ENCODE results near the gene NTRK2.

NTRK2 gene

GRCh38 chr9:84817038-84817437 lies 147.5 kb downstream of the NTRK2 start:
- DNase-seq (ENCODE audit: low read depth, low spot score), result no peak

DNA sequence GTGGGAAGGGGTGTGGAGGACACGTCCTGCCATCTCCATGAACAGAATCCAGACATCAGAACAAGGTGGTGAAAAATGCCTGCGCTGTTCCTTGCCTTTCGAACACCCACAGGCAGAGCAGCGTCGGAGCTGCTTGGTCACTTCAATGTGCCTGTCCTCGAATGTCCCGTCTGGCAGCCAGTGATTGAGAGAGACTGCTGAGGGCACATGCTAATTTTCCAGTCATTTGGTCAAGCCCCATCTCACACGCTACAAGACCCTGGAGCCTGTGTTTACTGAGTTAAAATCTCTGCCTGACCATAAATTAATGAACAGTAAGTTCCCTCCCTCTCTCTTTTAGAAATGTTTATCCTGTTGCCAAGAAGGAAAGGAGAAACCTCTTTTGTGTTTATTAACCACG lies 149.3 kb downstream of the NTRK2 start:
- DNase-seq (ENCODE audit: low read depth, low spot score), result no peak

GRCh38 chr9:84819491-84819991 lies 150.0 kb downstream of the NTRK2 start:
- DNase-seq (ENCODE audit: low read depth, low spot score), result no peak

GRCh38 chr9:84821431-84821830 lies 151.9 kb downstream of the NTRK2 start:
- DNase-seq (ENCODE audit: low read depth, low spot score), result no peak

- no peak for DNase-seq (ENCODE audit: low read depth, low spot score)
These were observed 153.2 kb downstream of the NTRK2 start for GRCh38 chr9:84822589-84823233.

GRCh38 chr9:84823421-84824271 lies 154.1 kb downstream of the NTRK2 start:
- no peak for DNase-seq (ENCODE audit: low read depth, low spot score)

- DNase-seq (ENCODE audit: low read depth, low spot score), result no peak
These were observed 157.8 kb downstream of the NTRK2 start for GRCh38 chr9:84827216-84827765.

DNA sequence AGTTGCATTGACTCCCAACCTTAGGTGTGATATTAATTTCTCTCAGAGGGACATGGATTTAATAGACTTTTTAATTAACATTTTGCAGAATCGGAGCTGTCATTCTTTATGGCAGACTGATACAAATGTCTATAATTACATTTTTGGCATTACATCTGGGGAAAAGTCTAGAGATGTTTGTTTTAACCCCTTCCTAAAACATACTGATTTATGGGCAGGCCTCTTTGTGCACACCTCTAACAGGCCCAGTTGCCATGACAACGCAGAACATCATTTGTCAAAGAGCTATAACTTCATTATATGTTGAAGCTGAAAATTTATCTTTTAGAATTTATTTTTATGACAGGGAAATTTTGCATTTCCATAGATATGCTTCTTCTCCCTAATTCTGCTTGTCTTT lies 158.5 kb downstream of the NTRK2 start:
- DNase-seq (ENCODE audit: low read depth, low spot score), result no peak

- DNase-seq (ENCODE audit: low read depth, low spot score), result no peak
These were observed 159.9 kb downstream of the NTRK2 start for GRCh38 chr9:84829471-84829870.

- DNase-seq (ENCODE audit: low read depth, low spot score), result no peak
These were observed 160.6 kb downstream of the NTRK2 start for GRCh38 chr9:84829997-84830696.

GRCh38 chr9:84831377-84831776 lies 161.8 kb downstream of the NTRK2 start:
- no peak for DNase-seq (ENCODE audit: low read depth, low spot score)

DNA sequence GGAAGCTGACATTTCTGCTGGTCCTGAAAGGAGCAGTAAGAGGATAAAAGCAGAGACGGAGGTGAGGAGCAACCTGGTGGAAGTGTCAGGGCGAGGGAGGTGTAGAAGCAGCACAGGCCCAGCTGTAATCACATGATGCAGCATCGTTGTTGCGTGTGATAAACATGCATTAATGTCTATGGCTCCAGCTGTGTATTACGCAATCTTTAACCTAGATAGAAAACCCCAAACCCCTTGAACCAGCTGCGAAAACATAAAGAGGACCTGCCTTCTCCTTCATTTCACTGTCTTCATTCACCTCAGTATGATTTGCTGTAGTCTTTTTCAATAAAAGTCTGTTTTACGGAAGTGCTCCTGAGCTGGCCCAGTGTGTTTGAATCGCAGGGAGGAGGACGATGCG lies 162.9 kb downstream of the NTRK2 start:
- DNase-seq (ENCODE audit: low read depth, low spot score), result no peak

- no peak for DNase-seq (ENCODE audit: low read depth, low spot score)
These were observed 164.9 kb downstream of the NTRK2 start for GRCh38 chr9:84834426-84834825.

GRCh38 chr9:84835745-84836144 lies 166.2 kb downstream of the NTRK2 start:
- DNase-seq (ENCODE audit: low read depth, low spot score), result no peak

DNA sequence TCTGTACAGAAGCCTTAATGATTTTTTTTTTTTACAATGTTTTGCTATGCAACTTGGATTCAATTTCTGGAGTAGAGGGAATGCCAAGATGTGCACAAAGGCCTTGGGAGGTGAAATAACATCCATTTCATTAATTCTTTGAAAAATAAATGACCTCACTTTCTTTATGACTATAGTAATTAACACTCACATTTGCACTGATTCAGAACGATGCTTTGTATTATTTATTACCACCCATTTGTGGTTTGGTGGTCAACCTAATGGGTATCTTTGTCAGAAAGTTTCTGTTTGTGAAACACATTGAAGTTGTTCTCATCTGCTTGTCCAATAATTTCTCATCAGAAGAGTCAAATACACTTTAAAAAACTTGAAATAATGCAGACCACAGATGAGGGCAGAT lies 169.3 kb downstream of the NTRK2 start:
- no peak for DNase-seq (ENCODE audit: low read depth, low spot score)

GRCh38 chr9:84839541-84839940 lies 170.0 kb downstream of the NTRK2 start:
- no peak for DNase-seq (ENCODE audit: low read depth, low spot score)

- DNase-seq (ENCODE audit: low read depth, low spot score), result no peak
These were observed 172.4 kb downstream of the NTRK2 start for GRCh38 chr9:84841931-84842330.

DNA sequence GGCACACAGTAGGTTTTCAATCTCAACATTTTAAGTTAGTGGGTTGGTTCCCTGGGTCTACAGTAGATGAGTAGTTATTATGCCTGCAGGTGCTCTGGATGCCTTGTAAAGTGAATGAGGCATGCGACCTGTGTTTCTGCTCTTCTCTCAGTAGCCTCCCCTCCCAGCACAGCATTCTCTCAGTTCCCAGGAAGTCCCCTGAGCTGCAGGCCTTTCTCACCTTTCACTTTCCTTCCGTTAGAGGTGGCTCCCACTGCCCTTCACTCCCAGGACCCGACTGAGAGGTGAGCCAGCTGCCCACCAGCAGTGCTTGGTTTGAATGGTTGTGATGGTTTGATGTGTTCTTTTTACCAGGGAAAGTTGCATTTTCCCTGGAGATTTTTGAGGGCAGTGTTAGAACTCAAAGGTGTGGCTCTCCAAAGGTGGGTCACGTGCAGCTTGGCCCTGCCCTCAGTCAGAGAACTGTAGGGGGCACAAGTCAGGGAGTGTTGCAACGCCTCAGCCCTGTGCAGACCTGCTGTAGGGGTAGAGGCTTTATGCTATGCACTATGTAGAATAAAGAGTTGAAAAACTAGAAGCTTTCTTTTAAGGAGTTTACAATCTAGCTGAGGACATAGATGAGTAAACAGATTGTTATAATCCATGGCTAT lies 173.8 kb downstream of the NTRK2 start:
- no peak for DNase-seq (ENCODE audit: low read depth, low spot score)

GRCh38 chr9:84845956-84846900 lies 176.7 kb downstream of the NTRK2 start:
- DNase-seq (ENCODE audit: low read depth, low spot score), result no peak

- DNase-seq (ENCODE audit: low read depth, low spot score), result no peak
These were observed 177.4 kb downstream of the NTRK2 start for GRCh38 chr9:84846906-84847305.

All from activated naive CD8-positive, alpha-beta T cell treated with anti-CD3 and anti-CD28 coated beads, Interleukin-2, amount 50 U/mL, for 16 hours (primary cell).